Subcutaneous adipose tissue (tissue), 4 donors: Measurements from ENCODE around the gene PRDM16. TPM values are rescaled to one million over a fixed set of nuclear protein-coding genes. Genes with fewer than 3 reads are reported as not detected.

Experiments
- total RNA-seq, 4 donors: library from RNA; depleted of rRNA; stranded (reverse); fragments of >200 nt; gene quantifications; one replicate each; pipeline ENCODE4 v1.1.0, GENCODE V29; 2016
- TF ChIP-seq, protein P1 (sequence below): fragments of 450-650 bp; IDR thresholded peaks from one replicate; pipeline ENCODE4 v1.5.1; 2016; ENCODE audit warnings: low read depth, mild to moderate bottlenecking, control low read depth, antibody characterized with exemption, moderate library complexity

PRDM16 gene
- total RNA-seq, 4 donors from 2014 or later, result 0.82 to 1.7 (median 1.1) TPM

- TF ChIP-seq, protein P1, sequence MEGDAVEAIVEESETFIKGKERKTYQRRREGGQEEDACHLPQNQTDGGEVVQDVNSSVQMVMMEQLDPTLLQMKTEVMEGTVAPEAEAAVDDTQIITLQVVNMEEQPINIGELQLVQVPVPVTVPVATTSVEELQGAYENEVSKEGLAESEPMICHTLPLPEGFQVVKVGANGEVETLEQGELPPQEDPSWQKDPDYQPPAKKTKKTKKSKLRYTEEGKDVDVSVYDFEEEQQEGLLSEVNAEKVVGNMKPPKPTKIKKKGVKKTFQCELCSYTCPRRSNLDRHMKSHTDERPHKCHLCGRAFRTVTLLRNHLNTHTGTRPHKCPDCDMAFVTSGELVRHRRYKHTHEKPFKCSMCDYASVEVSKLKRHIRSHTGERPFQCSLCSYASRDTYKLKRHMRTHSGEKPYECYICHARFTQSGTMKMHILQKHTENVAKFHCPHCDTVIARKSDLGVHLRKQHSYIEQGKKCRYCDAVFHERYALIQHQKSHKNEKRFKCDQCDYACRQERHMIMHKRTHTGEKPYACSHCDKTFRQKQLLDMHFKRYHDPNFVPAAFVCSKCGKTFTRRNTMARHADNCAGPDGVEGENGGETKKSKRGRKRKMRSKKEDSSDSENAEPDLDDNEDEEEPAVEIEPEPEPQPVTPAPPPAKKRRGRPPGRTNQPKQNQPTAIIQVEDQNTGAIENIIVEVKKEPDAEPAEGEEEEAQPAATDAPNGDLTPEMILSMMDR, result no peak
These were observed 5.4 kb upstream of the PRDM16 start for GRCh38 chr1:3063379-3064295.

- TF ChIP-seq, protein P1, result no peak
These were observed 4.6 kb upstream of the PRDM16 start for GRCh38 chr1:3064296-3064850.

DNA sequence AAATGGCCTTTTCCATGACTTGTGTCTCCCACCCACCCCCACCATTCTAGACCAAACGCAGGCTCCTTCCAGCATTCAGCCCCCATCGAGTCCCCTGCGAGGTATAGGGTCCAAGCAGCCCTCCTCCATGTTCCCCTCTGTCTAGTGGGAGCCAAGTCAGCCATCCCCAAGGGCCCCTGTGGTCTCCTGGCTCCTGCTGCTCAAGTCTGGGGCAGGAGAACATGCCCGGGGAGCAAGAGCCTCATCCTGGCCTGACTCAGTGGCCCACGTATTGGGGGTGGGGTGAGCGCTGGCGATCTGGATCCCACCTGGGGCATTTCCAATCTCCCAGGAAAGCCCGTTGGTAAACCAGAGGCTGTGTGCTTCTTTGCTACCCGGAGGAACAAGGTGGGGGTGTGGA is 4.1 kb upstream of the PRDM16 start:
- TF ChIP-seq, protein P1, result no peak

DNA sequence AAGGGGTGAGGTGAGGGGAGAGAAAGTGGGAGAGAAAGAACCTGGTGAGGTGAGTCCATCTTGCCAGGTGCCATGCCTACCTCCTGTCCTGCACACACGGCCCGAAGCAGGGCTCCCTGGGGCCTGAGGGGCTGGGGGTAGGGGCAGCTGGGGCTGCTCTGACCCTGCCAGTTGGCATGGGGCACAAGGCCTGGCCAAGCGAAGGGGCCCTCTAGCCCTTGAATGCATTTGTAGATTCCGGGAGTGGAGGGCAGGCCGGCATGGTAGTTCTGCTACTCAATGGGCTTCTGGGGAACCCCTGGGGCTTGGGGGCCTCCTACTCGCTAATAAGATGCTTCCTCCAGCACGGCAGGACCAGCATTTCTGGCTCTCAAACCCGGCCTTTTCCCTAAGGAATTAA is 3.6 kb upstream of the PRDM16 start:
- TF ChIP-seq, protein P1, result no peak

DNA sequence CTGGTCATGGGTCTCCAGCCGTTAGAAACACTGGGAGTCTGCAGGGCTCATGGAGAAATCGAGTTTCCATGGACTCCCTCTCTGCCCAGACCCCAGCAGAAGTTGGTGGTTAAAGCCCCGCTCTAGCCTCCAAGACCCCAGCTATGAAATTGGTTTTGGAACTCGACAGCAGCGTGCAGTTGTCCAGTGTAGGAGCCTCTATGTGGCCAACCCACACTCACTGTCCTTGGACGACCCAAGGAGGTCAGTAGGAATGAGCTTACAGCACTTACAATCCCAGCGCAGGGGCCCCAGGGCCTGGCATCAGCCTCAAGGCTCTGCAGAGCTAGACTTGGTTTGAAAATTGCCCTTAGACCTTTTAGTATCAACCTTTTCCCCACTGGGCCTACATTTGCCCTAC is 3.2 kb upstream of the PRDM16 start:
- TF ChIP-seq, protein P1, result no peak

DNA sequence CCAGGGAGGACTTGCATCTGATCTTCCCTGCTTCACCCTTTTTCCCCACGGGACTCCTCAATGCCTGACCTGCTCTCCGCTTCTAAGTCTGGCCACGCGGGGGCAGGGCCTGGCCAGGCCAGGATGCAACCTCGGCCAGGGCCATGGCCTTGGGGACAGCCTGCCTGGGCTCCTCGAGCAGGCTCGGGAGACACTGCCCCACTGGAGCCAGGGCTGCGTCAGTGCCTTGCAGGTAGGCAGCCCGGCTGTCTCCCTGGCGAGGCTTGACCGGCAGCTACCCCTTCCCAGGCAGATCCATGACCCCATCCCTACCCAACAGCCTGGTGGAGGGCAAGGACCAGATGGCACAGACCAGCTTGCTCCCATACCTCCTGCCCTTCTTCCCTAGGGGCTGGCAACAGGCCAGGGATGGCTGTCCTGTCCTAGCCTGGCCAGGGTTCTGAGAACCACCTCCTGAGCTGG is 2.7 kb upstream of the PRDM16 start:
- TF ChIP-seq, protein P1, result no peak

DNA sequence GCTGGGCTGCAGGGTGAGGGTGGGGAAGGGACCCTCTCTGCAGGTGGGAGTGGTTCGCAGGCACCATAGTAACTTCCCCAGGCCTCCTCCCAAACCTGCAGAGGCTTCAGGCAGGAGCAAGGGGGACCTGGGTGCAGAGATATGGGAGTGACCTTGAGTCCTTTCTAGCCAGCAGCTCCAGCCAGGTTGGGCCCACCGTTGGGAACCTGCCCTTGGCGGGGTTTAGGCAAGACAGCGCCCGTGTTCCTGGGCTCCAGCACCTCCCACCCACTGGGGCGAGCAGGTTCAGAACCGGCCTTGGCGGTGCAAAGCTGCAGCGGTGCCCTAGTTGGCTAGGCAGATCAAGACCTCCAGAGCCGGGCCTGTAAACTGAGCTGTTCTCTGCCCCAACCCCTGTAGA is 2.2 kb upstream of the PRDM16 start:
- TF ChIP-seq, protein P1, result no peak
